SHP77 treated with DMSO at 0.1 percent for 48 hours (cell line): ENCODE data around the gene RRP1.

Source experiments
- DNase-seq: peaks from one replicate; lab custom pipeline; 2025; lab: John Stamatoyannopoulos, UW

The RRP1 gene

GRCh38 chr21:43802713-43803313, 13.4 kb downstream of the RRP1 start:
- DNase-seq: no peak

- no peak for DNase-seq
Observed at GRCh38 chr21:43803558-43804300, 14.4 kb downstream of the RRP1 start.

- no peak for DNase-seq
Observed at GRCh38 chr21:43805275-43805800, 16.0 kb downstream of the RRP1 start.

GRCh38 chr21:43806017-43806710, 16.8 kb downstream of the RRP1 start:
- DNase-seq: no peak

- no peak for DNase-seq
Observed at GRCh38 chr21:43808367-43808766, 19.0 kb downstream of the RRP1 start.

GRCh38 chr21:43808832-43809251, 19.5 kb downstream of the RRP1 start:
- DNase-seq: no peak

GRCh38 chr21:43809346-43809799, 20.0 kb downstream of the RRP1 start:
- no peak for DNase-seq

GRCh38 chr21:43809853-43810504, 20.6 kb downstream of the RRP1 start:
- no peak for DNase-seq

GRCh38 chr21:43810505-43811261, 21.3 kb downstream of the RRP1 start:
- DNase-seq: no peak

- no peak for DNase-seq
Observed at GRCh38 chr21:43811262-43812105, 22.1 kb downstream of the RRP1 start.

- DNase-seq: no peak
Observed at GRCh38 chr21:43812139-43812821, 22.9 kb downstream of the RRP1 start.

GRCh38 chr21:43812957-43813655, 23.7 kb downstream of the RRP1 start:
- DNase-seq: no peak

GRCh38 chr21:43813656-43813980, 24.2 kb downstream of the RRP1 start:
- no peak for DNase-seq

GRCh38 chr21:43814215-43815106, 25.1 kb downstream of the RRP1 start:
- no peak for DNase-seq

- no peak for DNase-seq
Observed at GRCh38 chr21:43815107-43815613, 25.8 kb downstream of the RRP1 start.

- DNase-seq: no peak
Observed at GRCh38 chr21:43815991-43816390, 26.6 kb downstream of the RRP1 start.

- no peak for DNase-seq
Observed at GRCh38 chr21:43816611-43817071, 27.3 kb downstream of the RRP1 start.
